GM19351 (cell line): ENCODE results near the gene MS4A4A.
"Not testable (repeated sequence)": the region's sequence is repeated elsewhere in the genome, so short reads cannot be mapped to it uniquely, and the experiment has no call there.

ENCODE experiments used
- ATAC-seq: cut with Tn5 transposase; IDR thresholded peaks from one replicate; pipeline ENCODE4 v1.9.1; 2021; ENCODE audit warnings: mild to moderate bottlenecking, moderate library complexity; ENCODE audit not compliant: unreplicated experiment

MS4A4A gene

DNA sequence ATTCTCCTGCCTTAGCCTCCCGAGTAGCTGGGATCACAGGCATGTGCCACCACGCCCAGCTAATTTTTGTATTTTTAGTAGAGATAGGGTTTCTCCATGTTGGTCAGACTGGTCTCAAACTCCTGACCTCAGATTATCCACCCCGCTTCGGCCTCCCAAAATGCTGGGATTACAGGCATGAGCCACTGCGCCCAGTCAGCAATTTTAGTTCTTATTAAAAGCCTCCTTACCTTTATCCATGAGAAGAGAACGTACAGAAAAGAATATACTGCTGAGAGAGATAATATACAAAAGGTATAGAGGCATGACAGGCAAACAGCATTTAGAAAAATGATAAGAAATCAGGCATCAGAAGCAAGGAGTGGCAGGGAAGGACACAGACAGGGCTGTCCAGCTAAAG is 21.4 kb downstream of the MS4A4A start:
- ATAC-seq, result not testable (repeated sequence)

DNA sequence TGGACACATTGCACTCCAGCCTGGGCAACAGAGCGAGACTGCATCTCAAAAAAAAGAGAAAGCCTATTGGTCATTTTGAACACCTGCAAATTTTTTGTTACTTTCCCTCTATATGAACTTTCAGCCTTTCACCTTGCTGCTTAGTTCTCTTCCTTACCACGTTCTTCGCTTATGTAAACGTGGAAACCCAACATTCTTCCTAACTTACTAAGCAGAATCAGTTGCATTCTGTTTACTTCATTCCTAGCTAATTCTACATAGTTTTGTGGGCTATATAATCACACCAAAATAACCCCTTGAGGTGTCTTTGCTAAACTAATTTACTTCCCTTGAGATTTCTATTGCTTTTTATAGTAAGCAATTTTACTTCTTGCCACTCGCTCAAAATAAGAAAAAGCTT is 23.2 kb downstream of the MS4A4A start:
- no peak for ATAC-seq

DNA sequence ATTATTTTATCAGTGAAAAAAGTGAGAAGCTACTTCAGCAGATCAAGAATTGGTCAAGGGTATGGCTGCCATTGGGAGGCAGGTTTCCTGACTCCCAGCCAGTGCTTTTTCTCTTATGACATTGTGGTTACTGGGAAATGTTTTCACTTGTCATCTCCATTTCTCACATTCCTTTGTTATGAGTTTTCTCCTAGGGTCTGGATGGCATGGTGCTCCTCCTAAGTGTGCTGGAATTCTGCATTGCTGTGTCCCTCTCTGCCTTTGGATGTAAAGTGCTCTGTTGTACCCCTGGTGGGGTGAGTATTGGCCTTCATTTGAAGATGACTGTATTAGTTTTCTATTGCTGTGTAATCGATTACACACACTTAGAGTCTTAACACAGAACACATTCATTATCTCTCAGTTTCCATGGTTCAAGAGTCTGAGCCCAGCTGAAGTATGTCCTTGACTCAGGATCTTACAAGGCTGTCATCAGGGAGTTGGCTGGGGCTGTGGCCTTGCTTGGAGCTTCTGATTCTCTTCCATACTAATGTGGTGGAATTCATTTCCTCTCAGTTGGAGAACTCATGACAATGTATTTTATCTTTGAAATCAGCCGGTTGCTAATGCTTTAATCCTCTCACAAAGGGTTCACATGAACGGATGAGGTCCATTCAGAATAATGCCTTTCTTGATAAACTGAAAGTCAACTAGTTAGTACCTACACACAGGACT is 25.6 kb downstream of the MS4A4A start:
- ATAC-seq, result no peak

DNA sequence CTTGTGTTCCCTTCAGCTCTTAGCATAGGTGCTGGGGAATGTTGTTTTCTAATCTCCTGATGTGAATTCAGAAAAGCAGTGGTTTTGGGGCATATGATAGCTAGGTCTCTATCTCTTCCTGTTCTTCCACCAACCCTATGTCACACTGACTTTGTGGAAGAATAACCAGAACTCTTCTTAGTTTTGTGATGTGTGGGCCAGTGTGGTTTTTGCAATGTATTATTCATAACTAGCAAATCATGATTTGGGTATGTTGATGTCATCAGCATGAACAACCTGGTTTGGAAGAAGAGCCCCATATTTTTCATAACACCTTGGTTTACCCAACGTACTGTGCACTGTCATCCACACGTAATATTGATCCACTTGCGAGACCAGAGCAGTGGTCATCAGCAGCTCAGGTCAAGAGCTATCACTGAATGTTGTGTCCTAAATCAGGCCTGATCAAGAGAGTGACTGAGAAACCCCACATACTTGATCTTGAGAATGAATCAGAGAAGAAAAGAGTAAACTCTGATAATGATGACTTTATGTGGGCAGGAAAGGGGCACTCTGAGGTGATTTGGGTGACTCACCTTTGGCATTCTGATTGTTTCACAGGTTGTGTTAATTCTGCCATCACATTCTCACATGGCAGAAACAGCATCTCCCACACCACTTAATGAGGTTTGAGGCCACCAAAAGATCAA is 27.2 kb downstream of the MS4A4A start:
- no peak for ATAC-seq

DNA sequence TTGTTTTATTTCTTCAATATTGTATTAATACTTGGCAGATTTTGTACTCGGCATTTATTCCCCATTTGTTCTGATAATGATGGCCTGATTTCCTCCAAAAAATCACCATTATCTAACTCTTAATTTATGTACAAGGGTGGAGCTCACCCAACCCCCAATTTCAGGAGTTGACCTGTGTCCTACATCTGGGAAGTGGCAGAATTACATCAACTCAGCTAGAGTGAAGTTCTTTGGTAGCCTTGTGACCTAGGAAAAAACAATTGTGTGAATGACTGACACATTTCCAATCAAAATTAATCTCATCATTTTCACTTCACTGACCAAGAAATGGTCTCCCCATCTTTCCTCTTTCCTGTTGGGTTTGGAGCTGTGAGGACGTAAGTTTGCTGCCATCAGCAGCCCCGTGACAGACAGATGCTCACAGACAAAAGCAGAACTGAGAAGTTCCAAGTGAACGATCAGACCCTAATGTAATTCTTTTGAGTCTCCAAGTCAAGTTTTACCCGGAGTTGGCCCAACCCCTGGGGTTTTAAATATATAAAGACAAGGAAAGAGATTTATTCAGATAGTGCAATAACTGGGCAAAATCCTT is 30.0 kb downstream of the MS4A4A start:
- ATAC-seq, result peak; percentile 69

DNA sequence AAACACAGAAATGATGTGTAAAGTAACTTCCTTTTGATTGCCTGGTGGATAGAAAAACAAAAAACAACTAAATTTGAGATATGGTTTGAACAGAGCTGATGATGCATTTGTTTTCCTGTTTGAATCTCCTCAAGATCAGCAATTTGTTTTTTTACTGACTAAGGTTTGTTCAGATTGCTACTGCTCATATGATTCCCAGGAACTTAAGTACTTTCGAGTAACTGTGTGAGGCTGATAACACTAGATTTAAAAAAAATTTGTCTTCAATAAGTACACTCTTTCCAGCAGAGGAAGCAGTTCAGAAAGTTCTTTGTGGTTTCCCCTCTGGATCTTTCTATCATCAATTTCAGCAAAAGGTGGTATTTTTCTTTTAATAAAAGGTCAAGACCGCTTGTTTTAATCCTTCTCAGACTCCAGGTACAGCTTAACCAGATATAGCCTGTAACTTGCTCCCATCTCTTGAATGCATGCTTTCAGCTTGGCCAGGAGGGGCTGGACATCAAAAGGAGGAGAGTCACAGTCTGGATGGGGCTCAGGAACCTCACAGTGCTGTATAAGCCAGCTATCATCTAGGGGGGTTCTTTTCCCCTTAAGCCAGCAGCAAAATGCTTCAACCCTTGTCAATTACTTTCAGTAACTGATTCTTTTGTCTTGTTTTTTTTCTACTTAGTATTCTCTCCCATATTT is 34.3 kb downstream of the MS4A4A start:
- no peak for ATAC-seq

DNA sequence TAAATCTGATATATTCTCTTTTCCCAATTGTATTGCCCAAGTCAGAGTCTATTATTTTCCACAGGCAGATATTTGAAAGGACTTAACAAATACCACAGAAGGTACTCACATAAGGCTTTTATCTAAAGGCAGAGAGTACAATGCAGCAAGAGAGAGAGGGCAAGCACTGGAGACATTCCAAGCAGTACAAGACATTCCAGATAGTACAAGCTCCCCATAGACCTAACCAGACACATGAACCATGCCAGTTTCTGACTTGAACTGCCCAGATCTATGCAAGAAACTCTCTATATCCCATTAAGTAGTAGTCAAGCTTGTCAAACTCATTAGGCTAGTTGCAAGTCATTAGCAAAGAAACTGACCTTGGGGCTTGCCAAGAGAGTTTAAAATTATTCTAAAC is 35.4 kb downstream of the MS4A4A start:
- ATAC-seq, result no peak

DNA sequence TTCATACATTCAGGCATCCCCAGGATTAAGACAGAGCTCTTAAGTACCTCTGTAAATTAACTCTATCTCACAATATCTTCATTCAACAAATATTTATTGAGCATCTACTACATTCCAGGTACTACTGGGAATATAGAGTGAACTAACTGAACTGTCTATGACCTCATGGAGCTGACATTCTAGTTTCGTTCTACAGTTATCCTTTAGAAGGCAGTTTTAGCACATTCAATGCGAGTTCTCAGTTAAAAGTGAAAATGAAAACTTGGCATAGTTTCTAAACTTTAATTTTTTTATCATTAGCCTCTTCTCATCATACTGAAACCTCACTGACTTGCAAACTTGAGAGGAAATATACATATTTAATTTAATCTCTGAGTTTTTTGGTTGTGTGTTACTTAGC is 35.9 kb downstream of the MS4A4A start:
- ATAC-seq, result no peak

DNA sequence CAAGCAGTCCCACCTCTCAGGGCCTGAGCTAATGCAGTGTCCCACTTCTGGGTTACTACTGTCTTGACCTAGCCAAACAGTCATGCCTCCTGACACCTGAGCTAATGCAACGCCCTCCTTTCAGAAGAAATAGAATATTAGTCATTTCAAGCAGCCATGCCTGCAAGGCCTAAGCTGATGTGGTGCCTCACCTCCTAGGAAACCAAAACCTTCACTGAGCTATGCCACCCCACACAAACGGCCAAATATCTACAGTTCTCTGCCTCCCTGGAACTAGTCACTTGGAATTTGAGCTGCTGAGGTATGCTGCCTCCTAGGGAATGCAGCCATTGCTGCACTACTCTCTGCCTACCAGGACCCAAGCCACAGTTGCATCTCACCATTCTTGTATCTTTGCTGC is 38.3 kb downstream of the MS4A4A start:
- ATAC-seq, result no peak

DNA sequence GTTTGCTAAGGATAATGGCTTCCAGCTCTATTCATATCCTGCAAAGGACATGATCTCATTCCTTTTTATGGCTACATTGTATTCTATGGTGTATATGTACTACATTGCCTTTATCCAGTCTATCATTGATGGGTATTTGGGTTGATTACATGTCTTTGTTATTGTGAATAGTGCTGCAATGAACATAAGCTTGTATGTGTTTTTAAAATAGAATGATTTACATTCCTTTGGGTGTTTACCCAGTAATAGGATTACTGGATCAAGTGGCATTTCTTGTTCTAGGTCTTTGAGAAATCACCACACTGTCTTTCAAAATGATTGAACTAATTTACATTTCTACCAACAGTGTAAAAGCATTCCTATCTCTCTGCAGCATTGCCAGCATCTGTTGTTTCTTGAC is 40.6 kb downstream of the MS4A4A start:
- ATAC-seq, result no peak

DNA sequence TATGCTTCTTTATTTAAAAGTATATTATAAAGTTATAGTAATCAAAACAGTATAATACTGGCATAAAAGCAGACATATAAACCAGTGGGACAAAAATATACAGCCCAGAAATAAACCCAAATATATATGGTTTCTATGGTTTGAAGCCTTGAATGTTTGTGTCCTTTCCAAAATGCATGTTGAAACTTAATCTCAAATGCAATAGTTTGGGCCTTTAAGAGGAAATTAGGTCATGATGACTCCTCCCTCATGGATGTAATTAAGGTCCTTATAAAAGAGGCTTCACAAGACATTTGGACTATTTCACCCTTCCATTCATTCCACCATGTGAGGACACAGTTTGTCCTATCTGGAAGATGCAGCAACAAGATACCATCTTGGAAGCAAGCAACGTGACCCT is 46.5 kb downstream of the MS4A4A start, which contains the start of gene MS4A6E:
Gene MS4A6E (plus strand): TSS at position 301 of the 400 bp plus-strand sequence. CDS start 7,641 bp downstream, outside the sequence.
- no peak for ATAC-seq

DNA sequence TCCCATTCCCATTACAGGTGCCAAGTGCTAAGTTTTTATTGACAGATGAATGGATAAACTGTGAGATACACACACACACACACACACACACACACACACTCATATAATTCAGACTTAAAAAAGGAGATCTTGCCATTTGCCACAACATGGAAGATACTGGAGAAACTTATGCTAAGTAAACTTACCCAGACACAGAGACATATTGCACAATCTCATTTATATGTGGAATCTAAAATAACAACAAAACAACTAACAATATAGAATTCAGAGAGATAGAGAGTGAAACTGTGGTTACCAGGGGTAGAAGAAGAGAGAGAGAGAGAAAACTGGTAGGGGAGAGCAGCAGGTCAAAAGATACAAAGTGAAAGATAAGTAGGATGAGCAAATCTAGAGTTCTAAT is 48.0 kb downstream of the MS4A4A start:
- ATAC-seq, result no peak

DNA sequence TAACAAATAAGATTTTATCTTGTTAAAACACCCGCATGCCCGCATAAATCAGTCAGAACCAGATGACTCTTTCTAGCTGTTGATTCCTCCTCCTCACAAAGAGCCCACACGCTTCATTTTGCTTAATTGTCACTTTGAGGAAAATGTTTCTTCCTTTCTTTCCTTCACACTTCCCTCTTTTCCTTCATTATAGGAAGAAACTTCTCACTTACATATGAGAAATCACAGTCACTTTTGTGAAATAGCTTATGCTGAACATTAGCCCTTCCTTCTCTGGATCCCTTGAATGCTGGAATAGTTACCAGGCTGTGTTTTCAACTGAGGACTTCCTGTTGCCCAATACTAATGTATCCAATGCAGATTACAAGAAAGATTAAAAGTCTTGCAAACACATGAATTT is 52.4 kb downstream of the MS4A4A start:
- ATAC-seq, result no peak

DNA sequence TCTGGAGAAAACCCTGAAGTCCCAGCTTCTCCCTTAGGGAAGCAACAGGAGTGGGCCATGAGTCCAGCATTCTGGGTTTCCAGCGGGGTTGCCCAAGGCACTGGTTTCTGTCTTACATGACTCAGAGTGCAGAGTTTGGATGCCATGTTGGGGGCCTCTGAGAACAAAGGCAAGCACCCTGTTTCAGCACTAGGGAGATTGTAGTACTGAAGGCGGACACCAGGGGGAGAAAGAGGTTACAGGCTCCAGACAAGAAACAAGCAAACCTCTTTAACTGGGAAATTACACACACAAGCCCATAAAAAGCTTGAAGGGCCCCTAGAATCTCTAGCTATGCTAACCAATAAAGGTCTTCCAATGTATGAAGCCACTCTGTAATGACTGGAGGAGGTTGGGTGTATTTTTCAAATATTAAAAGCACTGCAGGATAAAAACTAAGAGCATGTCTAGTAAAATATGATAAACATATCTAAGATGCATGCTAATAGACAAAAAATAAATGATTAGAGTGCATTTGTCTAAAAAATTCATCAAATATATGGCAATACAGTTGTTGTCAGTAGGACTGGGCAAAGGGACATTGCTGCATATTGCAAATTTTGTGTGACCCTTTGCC is 53.6 kb downstream of the MS4A4A start:
- peak; percentile 79 for ATAC-seq

DNA sequence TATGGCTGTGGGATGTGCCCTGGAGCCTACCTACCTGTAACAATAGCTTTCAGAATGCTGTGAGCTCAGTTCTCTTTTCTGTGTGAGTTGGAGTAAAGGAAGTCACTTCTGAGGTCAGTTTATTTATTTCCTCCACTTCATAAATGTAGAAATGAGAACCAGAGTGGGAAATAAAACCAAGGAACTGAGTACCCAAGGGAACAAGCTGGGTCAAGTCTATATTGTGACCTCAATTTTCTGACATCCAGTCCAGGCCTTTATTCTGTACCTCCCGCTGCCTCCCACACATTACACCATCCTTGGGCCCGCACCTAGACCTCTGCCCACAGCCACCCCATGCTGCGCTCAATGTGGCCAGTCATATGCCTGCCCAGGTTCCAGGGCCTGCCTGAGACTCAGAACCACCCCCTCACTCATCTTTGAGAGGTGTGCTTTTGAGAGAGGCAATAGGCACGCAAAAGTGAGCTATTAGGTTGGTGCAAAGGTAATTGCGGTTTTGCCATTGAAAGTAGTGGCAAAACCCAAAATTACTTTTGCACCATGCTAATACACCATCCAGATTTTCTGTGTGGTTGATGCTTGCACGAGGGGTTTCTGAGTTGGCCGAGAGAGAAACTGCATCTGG is 56.4 kb downstream of the MS4A4A start:
- ATAC-seq, result no peak

DNA sequence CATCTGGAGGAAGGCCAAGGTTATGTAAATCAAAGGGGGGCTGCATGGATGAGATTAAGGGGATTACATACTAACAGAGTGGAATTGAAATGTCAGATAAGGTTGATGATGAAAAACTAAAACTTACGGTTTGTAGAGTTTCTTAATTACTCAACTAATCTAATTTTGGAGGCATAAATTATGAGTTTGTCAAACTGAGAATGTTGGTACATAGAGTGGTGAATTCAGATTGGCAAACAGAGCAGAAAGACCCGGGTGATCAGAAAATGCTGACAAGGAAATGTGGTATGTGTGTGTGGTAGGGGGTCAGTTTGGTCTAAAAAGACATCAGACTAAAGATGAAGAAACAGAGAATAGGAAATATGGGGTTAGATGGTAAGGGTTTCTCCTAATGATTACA is 57.6 kb downstream of the MS4A4A start:
- no peak for ATAC-seq

DNA sequence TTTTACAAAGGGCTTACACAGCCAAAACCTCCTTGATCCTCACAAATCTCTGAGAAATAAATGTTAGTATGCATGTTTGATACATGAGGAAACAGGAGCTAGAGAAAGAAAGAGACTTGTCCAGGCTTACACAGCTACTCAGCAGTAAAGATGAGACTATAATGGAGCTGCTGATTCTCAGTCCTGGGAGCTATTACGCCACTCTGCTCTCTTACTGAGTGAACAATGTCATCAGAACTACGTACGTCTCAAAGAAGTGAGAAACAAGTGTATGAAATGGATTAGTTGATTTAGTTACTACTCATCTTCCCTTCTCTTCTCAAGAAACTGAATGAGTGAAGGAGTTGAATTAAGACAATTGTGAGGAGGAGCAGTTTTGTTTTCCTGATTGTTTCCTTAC is 58.9 kb downstream of the MS4A4A start:
- no peak for ATAC-seq

DNA sequence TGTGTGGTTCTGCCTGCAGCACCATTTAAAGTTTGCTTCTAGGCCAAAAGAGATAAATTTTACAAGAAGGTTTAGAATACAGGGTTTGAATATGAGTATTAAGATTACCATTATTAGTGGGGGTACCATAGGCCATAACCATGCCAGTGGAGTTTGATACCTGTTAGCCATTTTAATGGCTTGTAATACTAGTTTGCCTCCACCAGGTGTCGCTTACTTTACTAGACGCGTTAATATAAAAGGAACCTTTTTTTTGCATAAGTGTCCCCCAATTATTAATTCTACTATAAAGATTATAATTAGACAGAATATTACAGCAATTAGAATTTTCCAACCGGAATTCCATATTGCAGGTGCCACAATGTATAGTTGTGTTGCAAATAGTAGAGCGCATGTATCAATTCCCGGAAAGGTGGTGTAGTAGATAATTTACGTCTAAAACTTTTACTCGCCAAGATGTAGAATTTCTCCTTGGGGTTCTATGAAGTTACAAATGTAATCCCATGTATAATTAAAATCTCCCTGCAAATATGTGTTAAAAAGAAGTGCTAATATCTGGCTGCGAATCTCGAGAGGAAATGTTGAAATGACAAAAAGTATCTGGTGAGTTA is 62.7 kb downstream of the MS4A4A start:
- no peak for ATAC-seq

DNA sequence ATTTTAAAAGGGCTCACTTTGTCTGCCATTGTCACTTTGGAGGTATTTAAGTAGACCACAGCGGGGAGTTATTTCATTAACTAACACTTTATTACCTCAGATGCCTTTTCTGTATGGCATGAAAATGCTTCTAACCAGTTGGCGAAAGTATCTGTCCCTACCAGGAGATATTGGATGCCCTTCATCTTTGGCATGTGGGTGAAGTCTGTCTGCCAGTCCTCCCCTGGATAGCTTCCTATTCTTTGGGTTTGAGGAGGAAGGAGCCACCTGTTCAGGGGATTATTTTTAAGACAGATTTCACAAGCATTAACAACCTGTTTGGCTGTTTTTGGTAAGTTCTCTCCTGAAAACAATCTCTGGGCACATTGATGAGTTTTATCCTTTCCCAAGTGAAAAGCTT is 63.7 kb downstream of the MS4A4A start:
- ATAC-seq, result no peak

DNA sequence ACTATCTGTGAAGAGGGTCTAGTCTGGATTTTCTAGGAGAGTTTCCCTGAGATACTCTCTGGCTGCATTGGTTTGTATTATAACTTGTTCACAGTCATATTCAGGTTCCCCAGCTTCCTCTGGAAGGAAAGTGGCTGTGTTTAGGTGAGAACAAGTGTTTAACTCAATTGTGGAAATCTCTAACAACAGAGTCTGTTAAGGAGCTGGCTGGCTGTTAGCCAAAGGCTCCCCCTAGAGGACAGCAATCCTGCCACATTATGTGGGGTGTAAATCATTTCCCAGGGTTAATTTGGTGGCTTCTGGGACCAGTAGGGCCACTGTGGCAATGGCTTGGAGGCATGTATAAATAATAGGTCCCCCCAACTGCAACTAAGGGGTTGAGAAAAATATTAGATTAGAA is 65.0 kb downstream of the MS4A4A start:
- peak; percentile 57 for ATAC-seq
